Measurements from ENCODE around the gene SMYD4.

DNA sequence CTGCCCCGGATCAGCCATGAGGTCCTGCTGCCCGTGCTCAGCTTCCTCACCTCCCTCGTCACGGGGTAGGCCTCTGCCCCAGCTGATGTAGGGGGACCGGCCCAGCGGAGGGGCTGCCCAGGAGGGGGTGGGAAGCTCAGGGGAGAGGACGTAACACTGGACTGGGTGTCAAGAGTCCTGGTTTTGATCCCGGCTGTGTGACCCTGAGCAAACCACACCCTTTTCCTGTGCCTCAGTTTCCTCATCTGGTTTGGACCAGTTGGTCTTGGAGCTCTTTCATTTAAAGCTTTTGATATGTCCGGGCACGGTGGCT, 98.6 kb downstream of the SMYD4 start:
- no peak for TF ChIP-seq CTCF (IDR thresholded peaks at IDR 0.05)
- no peak for TF ChIP-seq EZH2phosphoT487 (IDR thresholded peaks at IDR 0.05)
- TF ChIP-seq EZH2 (IDR thresholded peaks at IDR 0.05) = no peak

All from neural progenitor cell (in vitro differentiated cells).